ENCODE data around the gene WFDC6. TPM values are rescaled to one million over a fixed set of nuclear protein-coding genes. Genes with fewer than 3 reads are reported as not detected.
"Not testable (repeated sequence)": the region's sequence is repeated elsewhere in the genome, so short reads cannot be mapped to it uniquely, and the experiment has no call there.

WFDC6 gene
- total RNA-seq, result not detected in 2 replicates

- Mint-ChIP-seq H3K36me3 (ENCODE audit: low read depth) (no peaks in the 10 kb centered on the region), H3K4me1 (ENCODE audit: low read depth) (no peaks in the 10 kb centered on the region), H3K4me3 (no peak within 1 kb of the TSS), H3K27me3 (ENCODE audit: insufficient read depth) (peaks cover 5% of the 10 kb centered on the region), H3K27ac (no peak within 1 kb of the TSS), H3K9me3 (no peaks in the 10 kb centered on the region)
- intact Hi-C loops (cut with micrococcal nuclease), result no loop called here
- no peak for DNase-seq (ENCODE audit: low spot score)
Observed at GRCh38 chr20:45539382-45539781, at the start of gene WFDC6. WFDC6 (minus strand) TSS chr20:45539482; CDS start chr20:45539407, 75 bp downstream.

DNA sequence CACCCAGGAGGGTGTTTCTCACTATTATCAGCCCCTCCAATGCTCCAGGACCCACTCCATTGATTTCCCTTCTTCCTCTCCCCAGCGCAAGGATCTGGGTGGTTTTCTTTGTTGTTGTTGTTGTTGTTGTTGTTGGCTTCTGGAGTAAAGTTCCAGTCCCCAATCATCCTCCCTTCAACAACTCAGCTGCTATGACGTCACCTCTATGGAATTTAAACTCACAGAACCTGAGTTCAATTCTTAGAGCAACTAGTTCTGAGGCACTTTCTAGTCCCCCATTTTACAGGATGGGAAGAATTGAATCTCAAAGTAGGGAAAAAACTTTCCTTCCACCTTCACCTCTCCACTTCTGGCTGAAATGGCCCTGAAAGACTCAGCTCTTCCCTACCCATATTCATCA, 49.5 kb upstream of the WFDC6 start:
- H3K4me3 Mint-ChIP-seq, result no peak overlapping the region
- no peak overlapping the region for H3K27ac Mint-ChIP-seq
- H3K27me3 Mint-ChIP-seq (ENCODE audit: insufficient read depth), result peaks cover 4% of the 10 kb centered on the region
- no peaks in the 10 kb centered on the region for H3K36me3 Mint-ChIP-seq (ENCODE audit: low read depth)
- intact Hi-C loops (cut with micrococcal nuclease), result no loop called here
- no peaks in the 10 kb centered on the region for H3K9me3 Mint-ChIP-seq
- H3K4me1 Mint-ChIP-seq (ENCODE audit: low read depth), result no peaks in the 10 kb centered on the region
- no peak for DNase-seq (ENCODE audit: low spot score)

DNA sequence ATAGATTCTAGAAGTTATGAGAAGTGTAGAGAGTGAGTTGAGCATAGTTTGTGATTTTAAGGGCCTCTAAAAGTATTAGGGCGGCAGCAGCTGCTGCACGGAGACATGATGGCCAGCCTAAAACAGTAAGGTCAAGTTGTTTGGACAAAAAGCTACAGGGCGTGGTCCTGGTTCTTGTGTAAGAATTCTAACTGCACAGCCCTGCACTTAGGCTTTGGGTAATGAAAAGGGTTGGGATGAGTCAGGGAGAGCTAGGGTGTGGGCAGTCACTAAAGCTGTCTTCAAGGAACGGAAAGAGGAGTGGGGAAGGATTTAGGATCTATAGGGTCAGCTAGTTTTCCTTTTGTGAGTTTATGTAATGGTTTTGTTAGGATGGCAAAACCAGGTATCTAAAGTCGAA, 46.7 kb upstream of the WFDC6 start:
- intact Hi-C loops (cut with micrococcal nuclease); DNase-seq (ENCODE audit: low spot score); H3K4me3 Mint-ChIP-seq; H3K9me3 Mint-ChIP-seq; H3K27me3 Mint-ChIP-seq (ENCODE audit: insufficient read depth); H3K4me1 Mint-ChIP-seq (ENCODE audit: low read depth); H3K36me3 Mint-ChIP-seq (ENCODE audit: low read depth); H3K27ac Mint-ChIP-seq: not testable (repeated sequence)

DNA sequence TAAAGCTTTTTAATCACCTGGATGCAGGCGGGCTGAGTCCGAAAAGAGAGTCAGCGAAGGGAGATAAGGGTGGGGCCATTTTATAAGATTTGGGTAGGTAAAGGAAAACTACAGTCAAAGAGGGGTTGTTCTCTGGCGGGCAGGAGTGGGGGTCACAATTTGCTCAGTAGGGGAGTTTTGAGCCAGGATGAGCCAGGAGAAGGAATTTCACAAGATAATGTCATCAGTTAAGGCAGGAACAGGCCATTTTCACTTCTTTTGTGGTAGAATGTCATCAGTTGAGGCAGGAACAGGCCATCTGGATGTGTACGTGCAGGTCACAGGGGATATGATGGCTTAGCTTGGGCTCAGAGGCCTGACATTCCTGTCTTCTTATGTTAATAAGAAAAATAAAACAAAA, 45.0 kb upstream of the WFDC6 start:
- H3K36me3 Mint-ChIP-seq (ENCODE audit: low read depth); H3K27ac Mint-ChIP-seq; H3K4me3 Mint-ChIP-seq; intact Hi-C loops (cut with micrococcal nuclease); H3K4me1 Mint-ChIP-seq (ENCODE audit: low read depth); H3K27me3 Mint-ChIP-seq (ENCODE audit: insufficient read depth); DNase-seq (ENCODE audit: low spot score); H3K9me3 Mint-ChIP-seq: not testable (repeated sequence)

GRCh38 chr20:45583502-45583901, 44.2 kb upstream of the WFDC6 start:
- intact Hi-C loops (cut with micrococcal nuclease), result no loop called here
- H3K27me3 Mint-ChIP-seq (ENCODE audit: insufficient read depth), result peaks cover 8% of the 10 kb centered on the region
- DNase-seq (ENCODE audit: low spot score), result no peak
- H3K27ac Mint-ChIP-seq, result no peak overlapping the region
- H3K36me3 Mint-ChIP-seq (ENCODE audit: low read depth), result no peaks in the 10 kb centered on the region
- H3K4me3 Mint-ChIP-seq, result no peak overlapping the region
- H3K4me1 Mint-ChIP-seq (ENCODE audit: low read depth), result no peaks in the 10 kb centered on the region
- H3K9me3 Mint-ChIP-seq, result no peaks in the 10 kb centered on the region

GRCh38 chr20:45581702-45582101, 42.4 kb upstream of the WFDC6 start:
- no peak for DNase-seq (ENCODE audit: low spot score)
- no peaks in the 10 kb centered on the region for H3K36me3 Mint-ChIP-seq (ENCODE audit: low read depth)
- H3K27ac Mint-ChIP-seq, result no peak overlapping the region
- no peaks in the 10 kb centered on the region for H3K4me1 Mint-ChIP-seq (ENCODE audit: low read depth)
- intact Hi-C loops (cut with micrococcal nuclease), result no loop called here
- no peaks in the 10 kb centered on the region for H3K9me3 Mint-ChIP-seq
- peaks cover 6% of the 10 kb centered on the region for H3K27me3 Mint-ChIP-seq (ENCODE audit: insufficient read depth)
- no peak overlapping the region for H3K4me3 Mint-ChIP-seq

DNA sequence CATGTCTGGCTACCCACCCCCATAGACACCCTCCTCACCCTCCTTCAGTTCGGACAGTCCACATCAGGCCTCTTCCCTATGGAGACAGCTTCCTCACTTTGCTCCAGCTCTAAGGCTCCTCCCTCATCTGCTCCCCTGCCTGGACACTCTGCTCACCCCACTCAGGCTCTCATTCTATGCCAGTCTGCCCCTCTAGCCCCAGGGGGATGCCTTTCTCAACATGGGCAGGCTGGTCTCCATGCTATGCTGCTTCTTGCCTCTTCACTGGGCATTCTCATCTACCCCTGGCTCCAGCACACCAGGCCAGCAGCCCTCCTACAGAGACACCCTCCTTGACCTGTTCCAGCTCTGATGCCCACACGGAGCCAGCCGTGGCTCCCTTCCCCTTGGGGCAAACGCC, 39.9 kb upstream of the WFDC6 start, which contains the start of gene WFDC8:
TSS of gene WFDC8 (minus strand) at position 101 of the 400 bp plus-strand sequence. CDS start at position 64, 37 bp downstream.
- H3K9me3 Mint-ChIP-seq, result no peaks in the 10 kb centered on the region
- H3K4me3 Mint-ChIP-seq, result no peak within 1 kb of the TSS
- intact Hi-C loops (cut with micrococcal nuclease), result no loop called here
- H3K27ac Mint-ChIP-seq, result no peak within 1 kb of the TSS
- no peaks in the 10 kb centered on the region for H3K4me1 Mint-ChIP-seq (ENCODE audit: low read depth)
- DNase-seq (ENCODE audit: low spot score), result no peak
- H3K27me3 Mint-ChIP-seq (ENCODE audit: insufficient read depth), result peaks cover 6% of the 10 kb centered on the region
- H3K36me3 Mint-ChIP-seq (ENCODE audit: low read depth), result no peaks in the 10 kb centered on the region

GRCh38 chr20:45578231-45578630, 38.9 kb upstream of the WFDC6 start:
- H3K36me3 Mint-ChIP-seq (ENCODE audit: low read depth), result no peaks in the 10 kb centered on the region
- intact Hi-C loops (cut with micrococcal nuclease), result no loop called here

GRCh38 chr20:45576995-45577394, 37.7 kb upstream of the WFDC6 start:
- intact Hi-C loops (cut with micrococcal nuclease), result no loop called here
- Mint-ChIP-seq H3K27ac (no peak overlapping the region), H3K27me3 (ENCODE audit: insufficient read depth) (peaks cover 8% of the 10 kb centered on the region), H3K4me1 (ENCODE audit: low read depth) (no peaks in the 10 kb centered on the region), H3K4me3 (no peak overlapping the region), H3K36me3 (ENCODE audit: low read depth) (no peaks in the 10 kb centered on the region), H3K9me3 (no peaks in the 10 kb centered on the region)
- no peak for DNase-seq (ENCODE audit: low spot score)

More at GRCh38 chr20:45578231-45578630, 38.9 kb upstream of the WFDC6 start:
- H3K9me3 Mint-ChIP-seq, result no peaks in the 10 kb centered on the region
- no peaks in the 10 kb centered on the region for H3K4me1 Mint-ChIP-seq (ENCODE audit: low read depth)
- DNase-seq (ENCODE audit: low spot score), result no peak
- no peak overlapping the region for H3K27ac Mint-ChIP-seq
- no peak overlapping the region for H3K4me3 Mint-ChIP-seq
- peaks cover 4% of the 10 kb centered on the region for H3K27me3 Mint-ChIP-seq (ENCODE audit: insufficient read depth)

GRCh38 chr20:45575931-45576330, 36.6 kb upstream of the WFDC6 start:
- Mint-ChIP-seq H3K9me3 (no peaks in the 10 kb centered on the region), H3K36me3 (ENCODE audit: low read depth) (no peaks in the 10 kb centered on the region), H3K4me3 (no peak overlapping the region), H3K27ac (no peak overlapping the region), H3K4me1 (ENCODE audit: low read depth) (no peaks in the 10 kb centered on the region), H3K27me3 (ENCODE audit: insufficient read depth) (peaks cover 8% of the 10 kb centered on the region)
- intact Hi-C loops (cut with micrococcal nuclease), result no loop called here
- DNase-seq (ENCODE audit: low spot score), result no peak

- H3K4me3 Mint-ChIP-seq; H3K9me3 Mint-ChIP-seq; H3K27ac Mint-ChIP-seq; intact Hi-C loops (cut with micrococcal nuclease); H3K4me1 Mint-ChIP-seq (ENCODE audit: low read depth); H3K36me3 Mint-ChIP-seq (ENCODE audit: low read depth); DNase-seq (ENCODE audit: low spot score): not testable (repeated sequence)
- H3K27me3 Mint-ChIP-seq (ENCODE audit: insufficient read depth), result peaks cover 14% of the 10 kb centered on the region
Observed at GRCh38 chr20:45569650-45570049, 30.4 kb upstream of the WFDC6 start.

DNA sequence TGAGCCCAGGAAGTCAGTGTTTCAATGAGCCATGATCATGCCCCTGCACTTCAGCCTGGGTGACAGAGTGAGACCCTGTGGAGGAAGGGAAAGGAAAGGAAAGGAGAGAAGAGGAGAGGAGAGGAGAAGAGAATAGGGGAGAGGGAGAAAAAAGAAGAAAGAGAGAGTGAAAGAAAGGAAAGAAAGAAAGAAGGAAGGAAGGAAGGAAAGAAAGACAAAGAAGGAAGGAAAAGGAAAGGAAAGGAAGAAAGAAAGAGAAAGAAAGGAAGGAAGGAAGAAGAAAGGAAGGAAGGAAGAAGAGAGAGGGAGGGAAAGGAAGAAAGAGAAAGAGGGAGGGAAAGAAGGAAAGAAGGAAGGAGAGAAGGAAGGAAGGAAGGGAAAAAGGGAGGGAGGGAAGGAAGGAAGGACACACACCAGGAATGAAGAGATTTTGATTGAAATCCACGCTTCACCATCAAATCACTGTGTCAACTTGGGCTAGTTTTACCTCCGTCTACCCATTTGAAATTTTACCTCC, 25.5 kb upstream of the WFDC6 start:
- no peaks in the 10 kb centered on the region for H3K4me1 Mint-ChIP-seq (ENCODE audit: low read depth)
- intact Hi-C loops (cut with micrococcal nuclease), result no loop called here

DNA sequence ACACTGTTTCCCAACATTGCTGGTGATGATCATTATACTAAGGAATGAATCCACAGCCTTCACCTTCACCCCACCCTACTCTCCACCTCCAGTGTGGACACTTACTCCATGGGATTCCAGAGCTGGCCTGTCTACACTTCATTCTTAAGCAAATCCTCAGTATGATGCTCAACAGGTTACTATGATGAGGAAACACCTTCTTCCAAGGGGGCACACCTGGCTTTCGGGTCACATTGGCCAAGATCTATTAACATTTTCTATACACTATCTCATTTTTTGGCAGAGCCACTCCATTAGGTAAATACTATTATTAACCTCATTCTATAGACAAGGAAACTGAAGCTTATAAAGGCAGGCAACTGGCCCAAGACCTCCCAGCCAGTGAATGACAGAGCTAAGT, 15.9 kb upstream of the WFDC6 start:
- Mint-ChIP-seq H3K4me1 (ENCODE audit: low read depth) (no peaks in the 10 kb centered on the region), H3K4me3 (no peak overlapping the region), H3K27ac (no peak overlapping the region), H3K9me3 (no peaks in the 10 kb centered on the region), H3K27me3 (ENCODE audit: insufficient read depth) (peaks cover 10% of the 10 kb centered on the region), H3K36me3 (ENCODE audit: low read depth) (no peaks in the 10 kb centered on the region)
- intact Hi-C loops (cut with micrococcal nuclease), result no loop called here
- DNase-seq (ENCODE audit: low spot score), result no peak

More for the DNA sequence above, 25.5 kb upstream of the WFDC6 start:
- Mint-ChIP-seq H3K4me3 (no peak overlapping the region), H3K36me3 (ENCODE audit: low read depth) (no peaks in the 10 kb centered on the region), H3K9me3 (peaks cover 3% of the 10 kb centered on the region), H3K27ac (no peak overlapping the region), H3K27me3 (ENCODE audit: insufficient read depth) (peaks cover 8% of the 10 kb centered on the region)
- no peak for DNase-seq (ENCODE audit: low spot score)

GRCh38 chr20:45552456-45552855, 13.2 kb upstream of the WFDC6 start:
- no peaks in the 10 kb centered on the region for H3K4me1 Mint-ChIP-seq (ENCODE audit: low read depth)
- no peaks in the 10 kb centered on the region for H3K9me3 Mint-ChIP-seq

More at GRCh38 chr20:45552456-45552855, 13.2 kb upstream of the WFDC6 start:
- no peak overlapping the region for H3K27ac Mint-ChIP-seq
- no peak overlapping the region for H3K4me3 Mint-ChIP-seq
- intact Hi-C loops (cut with micrococcal nuclease), result no loop called here
- peaks cover 13% of the 10 kb centered on the region for H3K27me3 Mint-ChIP-seq (ENCODE audit: insufficient read depth)
- no peak for DNase-seq (ENCODE audit: low spot score)
- H3K36me3 Mint-ChIP-seq (ENCODE audit: low read depth), result no peaks in the 10 kb centered on the region
